Measurements from ENCODE around the gene FZD7.

- TF ChIP-seq EZH2 (IDR thresholded peaks at IDR 0.05; ENCODE audit: low read length) (no peak), CTCF (optimal IDR thresholded peaks at IDR 0.05 in 1 of 3, IDR thresholded peaks at IDR 0.05 in 1 of 3, conservative IDR thresholded peaks at IDR 0.05 in 1 of 3; ENCODE audit: extremely low read depth in 1 of 3, insufficient read depth in 2 of 3, low read length in 3 of 3) (no peak)
These were observed 40.7 kb downstream of the FZD7 start for GRCh38 chr2:202074324-202074723.

Data from keratinocyte (primary cell).